Activated CD8-positive, alpha-beta T cell treated with anti-CD3 and anti-CD28 coated beads for 36 hours (primary cell): ENCODE measurements around the gene MBL2. TPM values are rescaled to one million over a fixed set of nuclear protein-coding genes. Genes with fewer than 3 reads are reported as not detected.

Source experiments
- ATAC-seq: fragments of 200-7000 bp; cut with Tn5 transposase; one replicate; pipeline ENCODE4 v1.10.0; 2021; ENCODE audit warnings: mild to moderate bottlenecking, moderate library complexity
- CTCF ChIA-PET: fragments of 350-600 bp; sonication (Branson Sonifier 250); formaldehyde crosslinking; loops from one replicate; lab custom pipeline; 2021; ENCODE audit warnings: antibody characterized with exemption; lab: Charles Lee
- POLR2A ChIA-PET: fragments of 350-600 bp; sonication (Branson Sonifier 250); formaldehyde crosslinking; loops from one replicate; lab custom pipeline; 2021; ENCODE audit warnings: antibody characterized with exemption; lab: Charles Lee
- DNase-seq: peaks from one replicate; pipeline ENCODE4 v3.0.0-alpha.2; 2020
- H3K27ac Mint-ChIP-seq: one replicate; pipeline ENCODE4 v1.8.0; 2021; ENCODE audit warnings: mild to moderate bottlenecking, mixed read lengths
- H3K27me3 Mint-ChIP-seq: one replicate; pipeline ENCODE4 v1.8.0; 2021; ENCODE audit warnings: mixed read lengths
- H3K36me3 Mint-ChIP-seq: one replicate; pipeline ENCODE4 v1.8.0; 2021; ENCODE audit warnings: low read depth, mixed read lengths
- H3K4me1 Mint-ChIP-seq: one replicate; pipeline ENCODE4 v1.8.0; 2021; ENCODE audit warnings: low read depth, mixed read lengths
- H3K4me3 Mint-ChIP-seq: one replicate; pipeline ENCODE4 v1.8.0; 2021; ENCODE audit warnings: mild to moderate bottlenecking, moderate library complexity, mixed read lengths
- H3K9me3 Mint-ChIP-seq: one replicate; pipeline ENCODE4 v1.8.0; 2021; ENCODE audit warnings: mixed read lengths
- CTCF ChIP-seq: fragments of 200-600 bp; IDR thresholded peaks from one replicate; pipeline ENCODE4 v1.8.0; 2022; ENCODE audit warnings: antibody characterized with exemption, mild to moderate bottlenecking
- intact Hi-C: fragments of 100-400 bp; cut with micrococcal nuclease; formaldehyde crosslinking; loops from one replicate; pipeline ENCODE4 v1.10.0; 2022
- total RNA-seq, 2 experiments: library from RNA; stranded (reverse); gene quantifications; one replicate each; pipeline ENCODE4 v1.2.3, GENCODE V29; 2021

Gene MBL2
- total RNA-seq, result not detected

- TF ChIP-seq CTCF, result no peak
- Mint-ChIP-seq H3K27me3 (no peaks in the 10 kb centered on the region), H3K4me3 (no peak within 1 kb of the TSS), H3K9me3 (no peaks in the 10 kb centered on the region), H3K4me1 (no peaks in the 10 kb centered on the region), H3K27ac (no peak within 1 kb of the TSS), H3K36me3 (no peaks in the 10 kb centered on the region)
- DNase-seq, result no peak
- CTCF ChIA-PET, result no interaction called here
- intact Hi-C loops, result no loop called here
- POLR2A ChIA-PET, result no interaction called here
- no peak for ATAC-seq
Observed at GRCh38 chr10:52772623-52773022, at the start of gene MBL2. MBL2 (minus strand) TSS chr10:52772784; CDS start chr10:52771635, 1,149 bp downstream.

DNA sequence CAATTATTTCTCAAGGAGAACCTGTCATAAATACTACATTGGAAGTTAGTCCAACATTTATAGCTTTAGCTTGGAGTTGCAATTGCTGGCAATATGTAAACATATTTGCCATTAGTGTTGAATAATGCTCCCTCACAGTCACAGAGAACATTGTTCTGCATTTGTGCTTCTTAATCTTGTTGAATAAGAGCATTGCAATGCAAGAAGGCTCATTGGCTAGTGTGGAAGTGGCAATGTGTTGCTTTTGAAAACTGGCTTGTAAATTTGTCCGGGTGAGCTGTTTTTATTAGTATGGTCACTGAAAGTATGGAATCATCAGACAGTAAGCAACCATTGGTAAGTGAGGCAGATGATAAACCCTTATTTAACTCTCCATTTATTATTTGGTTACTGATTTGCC lies 47.7 kb upstream of the MBL2 start:
- ATAC-seq, result no peak
- no peak for TF ChIP-seq CTCF
- intact Hi-C loops, result no loop called here
- Mint-ChIP-seq H3K4me3 (no peak overlapping the region), H3K27ac (no peak overlapping the region), H3K36me3 (no peaks in the 10 kb centered on the region), H3K9me3 (no peaks in the 10 kb centered on the region), H3K4me1 (no peaks in the 10 kb centered on the region), H3K27me3 (no peaks in the 10 kb centered on the region)
- DNase-seq, result no peak
- POLR2A ChIA-PET, result no interaction called here
- CTCF ChIA-PET, result no interaction called here

GRCh38 chr10:52818019-52818418 lies 45.4 kb upstream of the MBL2 start:
- Mint-ChIP-seq H3K27me3 (no peaks in the 10 kb centered on the region), H3K9me3 (no peaks in the 10 kb centered on the region), H3K27ac (no peak overlapping the region), H3K4me1 (peaks cover 7% of the 10 kb centered on the region), H3K4me3 (no peak overlapping the region), H3K36me3 (no peaks in the 10 kb centered on the region)
- peak; percentile 16 for TF ChIP-seq CTCF
- ATAC-seq (peak; percentile 61), DNase-seq (no peak)
- POLR2A ChIA-PET, result no interaction called here
- intact Hi-C loops, result no loop called here
- CTCF ChIA-PET, result interaction anchor here (0.6 to 1.0 kb wide), 2 partner anchors 74 to 462 kb away, joined by 3 read pairs; no protein-coding TSS in a partner anchor

DNA sequence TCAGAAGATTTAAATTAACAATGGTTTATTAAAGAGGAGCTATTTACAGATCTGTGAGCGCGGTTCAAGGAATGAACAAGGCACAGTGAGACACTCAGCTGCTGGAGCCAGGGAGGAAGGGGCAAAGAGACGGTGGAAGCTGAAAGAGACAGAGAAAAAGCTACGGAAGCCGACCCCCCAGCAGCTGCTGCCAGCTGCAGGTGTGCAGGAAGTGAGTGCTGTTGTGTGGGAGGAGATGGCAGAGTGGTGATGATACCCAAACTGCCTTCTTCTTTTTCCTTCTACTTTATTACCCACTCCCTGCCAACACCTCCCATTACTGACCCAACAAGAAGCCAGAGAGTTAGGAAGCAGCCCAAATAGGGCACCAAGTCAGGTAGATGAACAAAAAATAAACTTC lies 41.9 kb upstream of the MBL2 start:
- no peak for TF ChIP-seq CTCF
- no peaks in the 10 kb centered on the region for H3K36me3 Mint-ChIP-seq
- H3K27ac Mint-ChIP-seq, result no peak overlapping the region
- ChIA-PET POLR2A (no interaction called here), CTCF (interaction anchor here (3.0 kb wide), 1 partner anchor 35 kb away, joined by 7 read pairs; no protein-coding TSS in a partner anchor)
- no peak overlapping the region for H3K4me3 Mint-ChIP-seq
- DNase-seq, result peak; percentile 2
- ATAC-seq, result no peak
- no peaks in the 10 kb centered on the region for H3K27me3 Mint-ChIP-seq
- H3K9me3 Mint-ChIP-seq, result no peaks in the 10 kb centered on the region
- intact Hi-C loops, result no loop called here
- H3K4me1 Mint-ChIP-seq, result peaks cover 7% of the 10 kb centered on the region

DNA sequence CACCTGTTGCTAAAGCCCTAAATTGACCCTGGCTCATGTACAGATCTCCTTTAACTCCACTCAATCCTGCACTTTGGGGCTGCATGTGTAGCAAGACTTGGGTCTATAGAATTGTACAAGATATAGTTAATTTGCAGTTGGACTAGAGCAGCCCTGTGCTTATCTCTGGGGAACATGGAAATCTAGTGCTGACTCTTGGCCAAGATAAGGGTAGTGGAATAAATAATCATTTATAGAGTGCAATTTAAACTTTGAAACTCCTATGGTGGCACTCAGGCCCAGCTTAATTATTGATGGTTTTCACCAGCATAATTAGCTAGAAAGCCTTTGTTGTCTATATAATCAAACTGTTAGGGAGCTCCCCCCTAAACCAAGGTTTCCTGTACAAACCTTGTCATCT lies 39.2 kb upstream of the MBL2 start:
- ChIA-PET CTCF (no interaction called here), POLR2A (no interaction called here)
- Mint-ChIP-seq H3K27ac (no peak overlapping the region), H3K9me3 (no peaks in the 10 kb centered on the region), H3K4me3 (no peak overlapping the region), H3K36me3 (no peaks in the 10 kb centered on the region), H3K27me3 (no peaks in the 10 kb centered on the region), H3K4me1 (peaks cover 7% of the 10 kb centered on the region)
- DNase-seq (no peak), ATAC-seq (no peak)
- no peak for TF ChIP-seq CTCF
- intact Hi-C loops, result no loop called here
